ENCODE data around the gene PHKG1. TPM values are rescaled to one million over a fixed set of nuclear protein-coding genes. Genes with fewer than 3 reads are reported as not detected.
"Not testable (repeated sequence)": the region's sequence is repeated elsewhere in the genome, so short reads cannot be mapped to it uniquely, and the experiment has no call there.

PHKG1 gene
- polyA plus RNA-seq (ENCODE audit: insufficient read length in 4 of 4): 1 to 10 TPM in 3 of 4 donors, under 1 TPM in 1; 0.93 to 2.3 (median 1.6) TPM

DNA sequence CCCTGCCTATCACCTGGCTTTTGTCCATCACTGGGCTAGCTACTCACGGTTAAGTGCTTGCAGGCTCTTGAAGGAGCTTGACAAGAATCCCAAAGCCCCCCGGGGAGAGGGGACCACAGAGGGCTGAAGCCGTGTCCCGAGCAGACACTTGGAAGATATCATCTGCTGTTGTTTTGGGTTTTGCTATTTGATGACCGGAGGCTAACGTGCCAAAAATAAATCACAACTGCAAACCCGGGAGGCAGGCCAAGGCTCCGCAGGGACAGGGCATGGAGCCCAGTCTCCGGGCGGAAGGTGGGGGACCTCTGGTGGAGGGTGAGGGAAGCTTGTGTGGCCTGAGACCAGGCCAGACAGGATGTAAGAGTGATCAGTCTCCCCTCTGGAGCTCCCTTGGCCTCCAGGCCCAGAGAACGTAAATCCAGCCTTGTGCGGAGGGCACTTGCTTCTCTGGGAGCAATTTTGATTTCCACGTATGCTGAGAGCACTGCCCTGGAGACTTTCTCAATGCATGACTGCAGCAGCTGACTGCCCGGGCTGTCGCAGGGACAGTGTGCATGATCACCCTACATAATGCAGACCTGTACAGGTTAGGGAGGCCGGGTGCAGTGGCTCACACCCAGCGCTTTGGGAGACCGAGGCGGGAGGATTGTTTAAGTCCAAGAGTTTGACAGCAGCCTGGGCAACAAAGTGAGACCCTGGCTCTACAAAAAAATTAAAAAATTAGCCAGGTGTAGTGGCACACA is at the start of gene PHKG1:
Gene PHKG1 (minus strand): TSS at position 164 of the 743 bp plus-strand sequence. CDS start 4,011 bp downstream, outside the sequence.
- no peak for DNase-seq (ENCODE audit: low read depth in 4 of 4, low spot score in 3 of 4)

DNA sequence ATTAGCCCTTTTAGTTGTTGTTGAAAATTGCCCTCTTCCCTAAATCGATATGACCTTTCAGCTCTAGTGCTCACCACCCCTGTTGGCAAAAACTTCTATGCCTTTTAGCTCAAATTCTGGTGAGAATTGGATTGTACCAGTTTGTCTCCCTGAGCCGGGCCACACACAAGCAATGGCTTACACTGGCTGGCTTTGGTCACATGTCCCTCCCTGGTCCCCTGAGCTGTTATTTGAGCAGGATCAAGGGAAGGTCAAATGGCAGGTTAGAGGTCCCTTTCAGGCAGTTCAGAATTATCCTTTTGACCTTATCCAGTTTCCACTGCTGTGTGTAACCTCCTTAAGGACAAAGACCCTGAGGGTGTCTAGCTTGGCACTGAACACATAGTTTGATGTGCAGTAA is 38.3 kb upstream of the PHKG1 start:
- not testable (repeated sequence) for DNase-seq (ENCODE audit: low read depth in 4 of 4, low spot score in 3 of 4)

DNA sequence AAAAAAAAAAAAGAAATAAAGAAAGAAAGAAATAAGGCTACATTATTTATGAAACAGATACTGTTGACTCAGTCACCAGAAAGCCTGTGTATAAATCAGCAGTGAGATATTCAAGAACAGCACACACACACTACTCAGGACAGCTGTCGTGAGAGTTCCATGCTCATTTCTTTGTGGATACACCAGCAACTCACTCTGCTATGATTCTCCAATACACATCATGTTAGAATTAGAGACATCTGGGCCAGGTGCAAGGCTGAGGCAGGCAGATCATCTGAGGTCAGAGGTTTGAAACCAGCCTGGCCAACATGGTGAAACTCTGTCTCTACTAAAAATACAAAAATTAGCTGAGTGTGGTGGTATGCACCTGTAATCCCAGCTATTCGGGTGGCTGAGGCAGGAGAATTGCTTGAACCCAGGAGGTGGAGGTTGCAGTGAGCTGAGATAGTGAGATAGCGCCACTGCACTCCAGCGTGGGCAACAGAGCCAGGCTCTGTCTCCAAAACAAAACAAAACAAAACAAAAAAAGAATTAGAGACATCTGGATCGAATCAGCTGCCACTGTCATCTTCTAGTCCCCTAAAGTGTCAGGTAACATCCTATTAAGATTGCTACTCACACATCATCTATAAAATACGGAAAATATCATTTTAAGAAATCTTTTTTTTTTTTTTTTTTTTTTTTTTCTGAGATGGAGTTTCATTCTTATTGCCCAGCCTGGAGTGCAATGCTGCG is 34.7 kb upstream of the PHKG1 start:
- DNase-seq (ENCODE audit: low read depth in 4 of 4, low spot score in 3 of 4): no peak

DNA sequence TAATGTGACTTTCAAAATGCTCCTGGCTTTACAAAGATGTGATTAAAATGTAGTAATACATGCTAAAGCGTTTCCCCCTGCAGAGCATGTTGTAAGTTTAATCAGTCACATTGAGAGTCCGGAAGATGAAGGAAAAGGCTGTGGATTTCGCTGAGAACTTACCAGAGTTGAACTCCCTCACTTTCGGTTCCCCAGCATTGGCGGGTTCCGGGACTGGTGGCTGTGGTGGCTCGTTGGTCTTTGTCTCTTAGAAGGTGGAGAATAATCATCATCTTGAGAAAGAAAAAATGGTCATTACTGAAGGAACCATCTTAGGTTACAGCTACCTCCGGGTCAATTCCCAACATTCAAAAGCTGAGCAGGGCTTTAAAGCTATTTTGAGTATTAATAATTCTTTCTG is 33.1 kb upstream of the PHKG1 start:
- no peak for DNase-seq (ENCODE audit: low read depth in 4 of 4, low spot score in 3 of 4)

DNA sequence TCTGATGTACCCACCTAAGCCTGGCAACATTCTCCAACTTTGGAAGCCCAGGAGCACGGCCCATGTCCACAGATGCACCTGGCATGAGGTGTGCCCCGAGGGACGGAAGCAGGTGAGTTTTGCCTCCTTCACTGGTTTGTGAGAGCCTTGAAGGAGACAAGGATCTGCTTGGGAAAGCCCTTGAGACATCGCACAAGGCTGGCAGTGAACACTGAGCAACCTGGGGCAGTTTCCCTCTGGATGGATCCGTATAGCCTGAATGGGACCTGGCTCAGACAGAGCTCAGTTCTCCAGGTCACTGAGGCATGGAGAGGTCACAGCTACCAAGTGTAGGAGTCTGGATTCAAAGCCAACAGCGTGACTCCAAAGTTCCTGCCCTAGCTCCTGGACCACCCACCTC is 32.2 kb upstream of the PHKG1 start:
- DNase-seq (ENCODE audit: low read depth in 4 of 4, low spot score in 3 of 4): no peak

DNA sequence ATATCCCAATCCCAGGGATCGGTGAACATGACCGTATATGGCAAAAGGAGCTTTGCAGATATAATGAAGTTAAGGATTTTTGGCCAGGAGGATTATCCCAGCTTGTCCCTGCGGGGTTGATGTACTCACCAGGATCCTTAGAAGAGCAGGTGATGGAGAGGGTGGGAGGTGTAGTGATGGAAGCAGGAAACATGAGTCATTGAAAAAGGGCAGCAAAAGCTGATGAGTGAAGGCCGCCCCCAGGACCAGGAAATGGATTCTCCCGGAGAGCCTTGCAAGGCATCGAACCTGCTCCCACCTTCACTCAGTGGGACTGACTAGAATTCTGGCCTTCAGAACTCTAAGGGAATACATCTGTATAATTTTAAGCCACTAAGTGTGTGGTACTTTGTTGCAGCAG is 28.7 kb upstream of the PHKG1 start:
- DNase-seq (ENCODE audit: low read depth in 4 of 4, low spot score in 3 of 4): no peak

DNA sequence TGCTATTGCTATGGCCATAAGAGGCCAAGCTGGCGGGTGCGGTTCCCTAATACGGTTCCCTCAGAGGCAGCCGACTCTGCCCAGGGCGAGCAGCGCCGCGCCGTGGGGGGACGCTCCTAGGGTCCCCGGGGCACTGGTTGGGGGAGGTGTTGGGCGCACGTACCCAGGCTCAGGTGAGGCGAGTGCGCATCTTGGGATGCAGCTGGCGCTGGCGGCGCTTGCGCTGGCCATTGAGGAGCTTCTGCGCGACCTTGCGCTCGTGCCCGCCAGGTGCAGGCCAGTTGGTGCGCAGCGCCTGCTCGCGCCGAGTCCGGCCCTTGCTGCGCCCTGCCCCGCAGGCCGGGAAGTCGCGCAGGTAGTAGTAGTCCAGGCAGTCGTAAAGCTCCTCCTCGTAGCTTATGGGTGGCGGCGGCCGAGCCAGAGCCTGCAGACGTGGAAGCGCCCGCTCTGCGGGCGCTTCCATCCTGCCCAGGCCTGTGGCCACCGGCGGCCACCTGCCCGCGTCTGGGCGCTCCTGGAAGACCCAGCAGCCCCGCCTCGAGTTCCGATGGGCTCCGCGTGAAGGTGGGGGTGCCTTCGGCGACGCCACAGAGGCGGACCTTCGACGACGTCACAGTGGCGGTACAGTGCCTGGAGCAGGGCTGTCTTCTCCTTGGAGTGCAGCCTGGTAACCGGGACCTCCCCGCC is 23.2 kb upstream of the PHKG1 start, which contains the start of gene NUPR2:
Gene NUPR2 (minus strand): TSS at position 566 of the 687 bp plus-strand sequence. CDS start 103 bp downstream, at position 463.
- DNase-seq (ENCODE audit: low read depth in 4 of 4, low spot score in 3 of 4): no peak

DNA sequence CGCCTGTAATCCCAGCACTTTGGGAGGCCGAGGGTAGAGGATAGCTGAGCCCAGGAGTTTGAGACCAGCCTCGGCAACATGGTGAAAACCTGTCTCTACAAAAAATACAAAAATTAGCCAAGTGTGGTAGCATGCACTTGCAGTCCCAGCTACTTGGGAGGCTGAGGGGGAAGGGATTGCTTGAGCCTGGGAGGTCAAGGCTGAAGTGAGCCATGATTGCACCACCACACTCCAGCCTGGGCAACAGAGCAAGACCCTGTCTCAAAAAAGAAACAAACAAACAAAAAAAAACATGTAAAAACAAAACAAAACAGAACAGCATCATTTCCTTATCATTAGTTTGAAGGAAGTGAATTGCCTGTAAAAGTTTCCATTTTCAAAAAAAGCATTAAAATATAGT is 19.5 kb upstream of the PHKG1 start:
- DNase-seq (ENCODE audit: low read depth in 4 of 4, low spot score in 3 of 4): not testable (repeated sequence)

DNA sequence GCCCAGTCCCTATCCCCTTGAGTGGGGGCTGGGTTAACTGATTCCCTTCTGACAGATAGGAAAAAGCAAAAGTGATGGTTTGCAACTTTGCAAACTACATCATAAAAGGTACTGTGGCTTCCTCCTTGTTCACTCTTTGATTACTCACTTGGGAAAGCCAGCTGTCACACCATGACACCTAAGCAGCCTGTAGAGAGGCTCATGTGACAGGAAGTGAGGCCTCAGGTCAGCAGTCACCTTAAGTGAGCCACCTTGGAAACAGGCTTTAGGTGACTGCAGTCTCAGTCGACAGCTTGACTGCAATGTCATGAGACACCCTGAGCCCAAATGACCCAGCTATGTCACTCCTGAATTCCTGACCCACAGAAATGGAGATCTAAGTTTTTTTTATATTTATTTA is 17.9 kb upstream of the PHKG1 start:
- DNase-seq (ENCODE audit: low read depth in 4 of 4, low spot score in 3 of 4): no peak

DNA sequence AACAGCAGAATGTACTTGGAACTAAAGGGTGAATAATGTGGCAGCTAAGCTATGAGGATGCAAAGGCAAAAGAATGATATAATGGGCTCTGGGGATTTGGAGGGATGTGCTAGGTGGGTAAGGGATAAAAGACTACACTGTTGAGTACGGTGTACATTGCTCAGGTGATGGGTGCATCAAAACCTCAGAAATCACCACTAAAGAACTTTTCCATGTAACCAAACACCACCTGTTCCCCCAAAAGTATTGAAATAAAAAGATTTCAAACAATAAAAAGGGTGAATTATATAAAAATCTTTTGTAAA is 15.2 kb upstream of the PHKG1 start:
- no peak for DNase-seq (ENCODE audit: low read depth in 4 of 4, low spot score in 3 of 4)

DNA sequence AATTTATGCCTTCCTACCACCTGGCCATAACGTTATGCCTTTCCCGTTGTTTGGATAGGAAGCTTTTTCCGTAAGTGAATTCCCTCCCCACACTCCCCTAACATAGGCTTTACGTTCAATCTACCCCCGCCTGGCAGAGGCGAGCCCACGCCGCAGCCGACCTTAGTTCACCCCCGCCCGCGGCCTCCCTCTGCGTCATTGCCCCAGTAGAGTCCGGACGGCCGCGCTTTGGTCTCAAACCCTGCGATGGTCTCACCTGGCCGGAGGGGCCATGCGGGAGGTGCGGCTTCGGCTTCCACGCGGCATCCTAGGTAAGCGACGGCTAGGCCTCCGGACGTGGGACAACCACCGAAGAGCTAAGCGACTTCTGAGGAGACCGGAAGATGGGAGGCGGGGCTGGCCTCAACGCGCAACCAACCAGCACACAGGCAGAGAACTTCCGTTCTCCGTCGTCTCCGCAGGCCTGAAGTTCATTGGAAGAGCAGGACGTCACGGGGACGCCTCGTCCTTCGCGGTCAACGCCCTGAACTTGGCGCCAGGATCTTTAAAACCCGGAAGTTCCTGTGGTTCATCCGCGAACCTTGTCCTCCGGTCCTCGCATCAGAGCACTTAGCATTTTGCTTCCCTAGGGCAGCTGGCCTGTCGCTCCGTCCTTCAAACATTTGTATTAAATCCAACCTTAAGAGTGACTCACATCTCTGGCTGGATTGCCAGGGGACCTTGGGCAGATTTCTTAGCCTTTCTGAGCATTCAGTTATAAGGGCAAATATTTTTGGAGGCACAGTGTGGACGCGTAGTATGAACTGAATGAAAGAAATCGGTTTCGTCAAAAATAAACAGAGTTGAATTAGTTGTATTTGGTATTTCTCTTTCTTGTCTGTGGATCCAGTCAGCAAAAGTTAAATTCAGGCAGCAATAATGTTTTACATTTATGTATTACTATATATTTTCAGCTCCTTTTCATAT is 13.6 kb upstream of the PHKG1 start, which contains the start of gene CHCHD2:
Gene CHCHD2 (minus strand): TSS at position 369 of the 966 bp plus-strand sequence. CDS start 63 bp downstream, at position 306.
- peak; percentile 93 to 97 (median 94) for DNase-seq (ENCODE audit: low read depth in 4 of 4, low spot score in 3 of 4)

DNA sequence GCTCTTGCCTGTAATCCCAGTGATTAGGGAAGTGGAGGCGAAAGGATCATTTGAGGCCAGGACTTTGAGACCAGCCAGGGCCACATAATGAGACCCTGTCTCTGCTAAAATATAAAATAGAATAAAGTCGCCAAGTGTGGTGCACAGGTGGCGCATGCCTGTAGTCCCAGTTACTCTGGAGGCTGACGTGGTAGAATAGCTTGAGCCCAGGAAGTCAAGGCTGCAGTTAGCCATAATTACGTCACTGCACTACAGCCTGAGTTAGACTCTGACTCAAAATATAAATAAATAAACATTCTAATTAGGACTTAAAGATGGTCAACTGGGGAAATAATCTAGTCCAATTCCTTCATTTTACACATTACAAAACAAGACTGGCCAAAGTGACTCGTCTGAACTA is 12.8 kb upstream of the PHKG1 start:
- DNase-seq (ENCODE audit: low read depth in 4 of 4, low spot score in 3 of 4): no peak

DNA sequence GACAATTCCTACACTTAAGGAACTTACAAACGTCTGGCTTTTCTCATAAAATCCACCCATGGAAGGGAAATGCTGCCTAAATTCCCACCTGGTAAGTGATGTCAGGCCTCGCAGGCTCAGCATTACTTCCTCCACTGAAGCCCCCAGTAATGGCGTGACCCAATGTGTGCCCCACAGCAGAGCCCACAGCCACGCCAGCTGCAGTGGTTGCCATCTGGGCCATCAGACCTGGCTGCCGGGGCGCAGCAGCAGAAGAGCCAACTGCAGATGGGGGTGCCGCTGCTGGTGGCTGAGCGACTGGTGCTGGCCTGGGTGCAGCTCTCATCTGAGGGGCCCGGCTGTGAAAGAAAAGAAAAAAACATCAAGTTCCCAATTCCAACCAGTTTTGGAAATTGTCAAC is 11.4 kb upstream of the PHKG1 start:
- not testable (repeated sequence) for DNase-seq (ENCODE audit: low read depth in 4 of 4, low spot score in 3 of 4)

DNA sequence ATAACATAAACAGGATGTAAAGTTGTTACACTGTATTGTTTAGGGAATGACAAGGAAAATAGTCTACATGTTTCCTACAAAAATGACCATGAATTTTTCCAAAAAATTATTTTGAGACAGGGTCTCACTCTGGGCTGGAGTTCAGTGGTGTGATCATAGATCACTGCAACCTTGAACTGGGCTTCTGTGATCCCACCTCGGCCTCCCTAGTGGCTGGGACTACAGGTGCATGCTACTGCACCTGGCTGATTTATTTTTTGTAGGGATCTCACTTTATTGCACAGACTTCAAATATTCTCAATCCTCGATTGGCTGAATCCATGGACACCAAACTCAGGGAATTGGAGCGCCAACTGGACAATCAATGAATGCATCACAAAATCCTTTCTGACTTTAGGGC is 6.9 kb upstream of the PHKG1 start:
- no peak for DNase-seq (ENCODE audit: low read depth in 4 of 4, low spot score in 3 of 4)

DNA sequence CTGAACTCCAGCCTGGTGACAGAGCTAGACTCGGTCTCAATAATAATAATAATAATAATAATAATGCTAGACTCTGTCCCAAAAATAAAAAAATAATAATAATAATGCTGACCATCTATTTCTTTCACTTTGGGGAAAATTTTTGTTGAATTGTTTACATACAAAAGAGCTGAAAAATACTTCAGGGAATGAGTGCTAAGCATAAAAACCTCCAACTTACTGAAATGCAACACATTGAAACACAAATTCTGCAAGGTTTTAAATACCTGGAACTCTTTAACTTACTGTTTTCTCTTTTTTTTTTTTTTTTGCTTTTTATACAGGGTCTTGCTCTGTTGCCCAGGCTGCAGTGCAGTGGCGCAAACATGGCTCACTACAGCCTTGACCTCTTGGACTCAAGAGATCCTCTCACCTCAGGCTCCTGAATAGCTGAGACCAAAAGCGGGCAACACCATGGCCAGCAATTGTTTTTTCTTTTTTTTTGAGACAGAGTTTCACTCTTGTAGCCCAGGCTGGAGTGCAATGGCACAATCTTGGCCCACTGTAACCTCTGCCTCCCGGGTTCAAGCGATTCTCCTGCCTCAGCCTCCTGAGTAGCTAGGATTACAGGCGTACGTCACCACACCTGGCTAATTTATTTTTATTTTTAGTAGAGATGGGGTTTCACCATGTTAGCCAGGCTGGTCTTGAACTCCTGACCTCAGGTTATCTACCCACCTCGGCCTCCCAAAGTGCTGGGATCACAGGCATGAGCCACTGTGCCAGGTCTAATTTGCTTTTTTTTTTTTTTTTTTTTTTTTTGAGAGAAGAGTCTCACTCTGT is 5.6 kb upstream of the PHKG1 start:
- DNase-seq (ENCODE audit: low read depth in 4 of 4, low spot score in 3 of 4): not testable (repeated sequence)

DNA sequence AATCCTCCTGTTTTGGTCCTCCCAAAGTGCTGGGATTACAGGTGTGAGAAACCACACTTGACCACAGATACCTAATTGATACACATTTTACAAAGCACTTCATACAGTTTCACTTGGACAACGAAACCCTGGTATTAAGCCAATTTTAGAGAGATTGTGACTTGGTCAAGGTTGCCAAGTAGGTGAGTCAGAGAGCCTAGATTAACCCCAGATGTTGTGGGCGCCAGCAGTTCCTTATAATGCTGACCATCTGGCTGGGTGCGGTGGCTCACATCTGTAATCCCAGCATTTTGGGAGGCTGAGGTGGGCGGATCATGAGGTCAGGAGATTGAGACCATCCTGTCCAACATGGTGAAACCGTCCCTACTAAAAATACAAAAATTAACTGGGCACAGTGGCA is 4.9 kb upstream of the PHKG1 start:
- DNase-seq (ENCODE audit: low read depth in 4 of 4, low spot score in 3 of 4): no peak

DNA sequence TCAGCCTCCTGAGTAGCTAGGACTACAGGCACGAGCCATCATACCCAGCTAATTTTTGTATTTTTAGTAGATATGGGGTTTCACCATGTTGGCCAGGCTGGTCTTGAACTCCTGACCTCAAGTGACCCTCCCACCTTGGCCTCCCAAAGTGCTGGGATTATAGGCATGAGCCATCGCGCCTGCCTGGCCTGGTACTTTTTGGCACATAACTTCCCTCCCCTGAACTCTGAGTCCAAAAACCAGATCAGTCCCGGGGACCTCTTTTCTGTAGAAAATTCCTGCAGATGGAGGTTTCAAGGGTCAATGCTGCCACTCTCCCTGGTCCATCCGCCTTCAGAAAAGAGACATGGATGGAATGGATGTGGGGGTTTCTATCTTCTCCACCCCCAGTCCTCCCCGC is 364 bp downstream of the PHKG1 start:
- not testable (repeated sequence) for DNase-seq (ENCODE audit: low read depth in 4 of 4, low spot score in 3 of 4)

DNA sequence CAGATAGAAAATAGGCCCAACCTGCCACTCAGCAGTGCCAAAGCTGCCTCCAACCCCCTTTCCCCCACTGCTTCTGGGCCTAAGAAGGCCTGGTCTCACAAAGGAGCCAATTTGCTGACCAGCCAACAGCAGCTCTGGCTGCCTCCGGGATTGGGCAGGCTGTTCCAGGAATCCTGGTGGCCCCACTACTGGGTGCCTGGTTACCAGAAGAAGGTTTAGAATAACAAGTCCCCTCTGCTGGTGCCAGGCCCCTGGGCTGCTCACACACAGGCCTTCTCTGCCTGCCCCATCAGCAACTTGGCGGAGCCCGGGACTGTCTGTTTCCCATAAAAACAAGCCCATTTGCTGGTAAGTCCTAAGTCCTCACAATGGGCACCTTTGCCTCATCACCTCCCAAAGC is 1.2 kb downstream of the PHKG1 start:
- no peak for DNase-seq (ENCODE audit: low read depth in 4 of 4, low spot score in 3 of 4)

DNA sequence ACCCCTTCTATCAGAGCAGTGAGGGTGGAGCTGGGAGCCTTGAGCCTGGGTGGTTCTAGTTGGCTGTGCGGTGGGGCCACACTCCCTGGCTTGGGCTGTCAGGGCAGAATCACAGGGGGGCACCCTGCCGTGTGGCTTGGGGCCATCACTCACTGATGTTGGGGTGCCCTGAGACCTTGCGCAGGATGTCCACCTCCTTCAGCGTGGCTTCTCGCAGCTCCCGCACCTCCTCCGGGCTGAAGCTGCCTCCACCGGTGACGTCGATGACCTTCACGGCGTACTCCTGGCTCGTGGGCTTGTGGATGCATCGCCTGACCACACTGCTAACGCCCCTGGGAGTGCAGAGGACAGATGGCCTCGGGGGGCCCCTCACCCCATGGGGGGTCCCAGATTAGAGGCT is 5.3 kb downstream of the PHKG1 start:
- no peak for DNase-seq (ENCODE audit: low read depth in 4 of 4, low spot score in 3 of 4)

All from left renal pelvis (tissue), 4 donors.